Measurements from ENCODE around the gene NOB1. TPM values are rescaled to one million over a fixed set of nuclear protein-coding genes. Genes with fewer than 3 reads are reported as not detected.
"Not testable (repeated sequence)": the region's sequence is repeated elsewhere in the genome, so short reads cannot be mapped to it uniquely, and the experiment has no call there.

The NOB1 gene
- total RNA-seq, 2 experiments from 2014 or later, result 92.4 to 95.2 TPM

DNA sequence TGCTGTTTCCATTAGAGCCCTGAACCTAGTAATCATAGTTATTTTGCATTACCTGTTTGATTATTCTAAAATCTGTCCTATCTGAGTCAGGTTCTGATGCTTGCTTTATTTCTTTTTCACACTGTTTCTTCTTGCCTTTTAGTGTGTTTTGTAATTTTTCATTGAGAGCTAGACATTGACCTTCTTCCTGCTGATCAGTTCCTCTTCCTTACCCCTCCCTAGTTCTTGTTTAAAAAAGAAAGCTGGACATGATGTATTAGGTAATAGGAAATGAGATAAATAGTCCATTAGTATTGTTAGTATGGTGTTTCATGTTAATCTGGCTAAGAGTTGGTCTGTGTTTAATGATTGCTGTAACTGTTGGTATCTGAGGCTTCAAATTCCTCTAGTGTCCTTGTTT is 20.8 kb upstream of the NOB1 start:
- Mint-ChIP-seq H3K4me3 (no peak overlapping the region), H3K9me3 (peaks cover 15% of the 10 kb centered on the region), H3K36me3 (peaks cover 16% of the 10 kb centered on the region), H3K4me1 (ENCODE audit: low read depth) (peaks cover 28% of the 10 kb centered on the region), H3K27ac (no peak overlapping the region), H3K27me3 (no peaks in the 10 kb centered on the region)
- no peak for DNase-seq
- intact Hi-C loops (cut with micrococcal nuclease), result no loop called here
- ChIA-PET POLR2A (no interaction called here), CTCF (no interaction called here)

DNA sequence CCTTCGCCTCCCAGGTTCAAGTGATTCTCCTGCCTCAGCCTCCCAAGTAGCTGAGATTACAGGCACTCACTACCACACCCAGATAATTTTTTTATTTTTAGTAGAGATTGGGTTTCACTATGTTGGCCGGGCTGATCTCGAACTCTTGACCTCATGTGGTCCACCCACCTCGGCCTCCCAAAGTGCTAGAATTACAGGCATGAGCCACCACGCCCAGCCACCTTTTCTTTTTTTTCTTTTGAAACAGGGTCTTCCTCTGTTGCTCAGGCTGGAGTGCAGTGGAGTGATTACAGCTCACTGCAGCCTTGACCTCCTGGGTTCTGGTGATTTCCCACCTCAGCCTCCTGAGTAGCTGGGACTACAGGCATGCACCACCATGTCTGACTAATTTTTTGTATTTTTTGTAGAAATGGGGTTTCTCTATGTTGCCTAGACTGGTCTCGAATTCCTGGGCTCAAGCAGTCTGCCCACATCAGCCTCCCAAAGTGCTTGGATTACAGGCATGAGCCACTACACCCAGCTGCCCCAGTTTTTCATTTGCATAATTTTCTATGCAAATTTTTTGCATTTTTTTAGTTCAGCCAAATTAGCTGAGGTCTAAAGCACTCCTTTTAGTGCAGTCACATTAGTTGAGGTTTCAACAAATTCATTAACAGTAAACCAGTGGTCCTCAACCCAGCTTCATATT is 18.7 kb upstream of the NOB1 start:
- Mint-ChIP-seq H3K9me3 (peaks cover 15% of the 10 kb centered on the region), H3K36me3 (peaks cover 15% of the 10 kb centered on the region), H3K4me3 (no peak overlapping the region), H3K27ac (peak overlapping the region; percentile 6), H3K4me1 (ENCODE audit: low read depth) (peaks cover 36% of the 10 kb centered on the region), H3K27me3 (no peaks in the 10 kb centered on the region)
- ChIA-PET CTCF (interaction anchor here (0.6 to 5.1 kb wide), 3 partner anchors 19 to 49 kb away, joined by 3 to 21 read pairs (median 5); partner anchors contain the start of gene NOB1), POLR2A (interaction anchor here (3.3 kb wide), 1 partner anchor 11 kb away, joined by 16 read pairs; the partner anchor contains the start of gene WWP2)
- intact Hi-C loops (cut with micrococcal nuclease), result no loop called here
- DNase-seq, result no peak

DNA sequence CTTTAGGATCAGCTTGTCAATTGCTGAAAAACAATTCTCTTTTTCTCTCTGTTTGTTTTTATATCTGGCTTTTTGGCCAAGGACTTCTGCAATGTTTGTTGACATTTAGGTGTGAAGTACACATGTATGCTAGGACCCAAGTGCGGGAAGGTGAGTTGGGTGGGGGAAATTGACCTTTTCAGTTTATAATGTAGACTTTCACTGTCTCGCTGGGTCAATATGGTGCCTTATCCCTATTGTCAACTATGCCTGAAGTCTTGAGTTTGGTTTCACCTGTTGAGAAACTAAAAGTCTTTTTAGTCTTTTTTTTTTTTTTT is 16.9 kb upstream of the NOB1 start:
- no peaks in the 10 kb centered on the region for H3K27me3 Mint-ChIP-seq
- intact Hi-C loops (cut with micrococcal nuclease), result no loop called here
- ChIA-PET POLR2A (interaction anchor here (3.3 kb wide), 1 partner anchor 9 kb away, joined by 16 read pairs; the partner anchor contains the start of gene WWP2), CTCF (interaction anchor here (1.1 to 5.1 kb wide), 2 partner anchors 8 to 17 kb away, joined by 4 to 21 read pairs; partner anchors contain the start of gene NOB1)
- DNase-seq, result no peak
- peaks cover 15% of the 10 kb centered on the region for H3K9me3 Mint-ChIP-seq
- H3K27ac Mint-ChIP-seq, result no peak overlapping the region
- no peak overlapping the region for H3K4me3 Mint-ChIP-seq
- peaks cover 48% of the 10 kb centered on the region for H3K4me1 Mint-ChIP-seq (ENCODE audit: low read depth)
- H3K36me3 Mint-ChIP-seq, result peaks cover 13% of the 10 kb centered on the region

DNA sequence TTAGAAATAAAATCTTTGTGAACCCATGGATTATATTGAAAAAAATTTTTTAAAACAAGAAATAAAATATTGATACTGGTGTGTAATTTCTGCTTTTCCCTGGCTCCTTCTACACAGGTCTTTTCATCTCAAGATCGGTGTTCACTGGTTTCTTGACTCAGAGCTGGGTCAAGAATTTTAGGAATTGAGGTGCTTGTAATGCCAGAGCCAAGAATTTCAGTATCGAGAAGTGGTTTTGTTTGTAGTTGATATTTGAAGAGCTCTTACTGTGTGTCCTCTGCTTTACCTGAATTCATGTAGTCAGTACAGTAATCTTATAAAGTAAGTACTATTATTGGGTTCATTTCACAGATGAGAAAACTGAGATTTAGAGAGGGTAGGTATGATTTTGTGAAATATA is 14.7 kb upstream of the NOB1 start:
- Mint-ChIP-seq H3K27ac (no peak overlapping the region), H3K27me3 (no peaks in the 10 kb centered on the region), H3K4me3 (no peak overlapping the region), H3K36me3 (peaks cover under 1% of the 10 kb centered on the region), H3K9me3 (no peaks in the 10 kb centered on the region), H3K4me1 (ENCODE audit: low read depth) (peaks cover 58% of the 10 kb centered on the region)
- intact Hi-C loops (cut with micrococcal nuclease), result no loop called here
- POLR2A ChIA-PET, result no interaction called here
- CTCF ChIA-PET, result interaction anchor here (5.1 kb wide), 1 partner anchor 15 kb away, joined by 21 read pairs; the partner anchor contains the start of gene NOB1
- DNase-seq, result no peak

DNA sequence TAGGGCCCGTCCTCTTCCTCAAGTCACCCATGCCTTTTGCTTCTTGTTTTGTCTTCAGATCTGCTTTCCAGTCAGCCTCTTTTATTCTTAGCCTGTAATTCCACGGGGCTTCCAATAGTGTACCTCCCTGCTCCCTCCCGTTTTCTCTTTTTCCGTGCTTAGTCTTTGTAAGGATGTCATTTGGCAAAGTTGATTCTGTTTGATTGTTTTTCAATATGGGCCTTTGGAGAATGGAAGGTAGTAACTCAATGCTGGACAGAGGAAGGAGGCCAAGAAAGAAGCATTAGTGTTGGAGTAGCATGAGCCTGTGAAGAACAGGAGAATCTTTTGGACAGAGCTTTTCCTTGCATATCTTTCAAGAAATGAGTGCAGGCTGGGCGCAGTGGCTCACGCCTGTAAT is 13.9 kb upstream of the NOB1 start:
- Mint-ChIP-seq H3K27me3 (no peaks in the 10 kb centered on the region), H3K27ac (no peak overlapping the region), H3K9me3 (no peaks in the 10 kb centered on the region), H3K4me3 (no peak overlapping the region), H3K4me1 (ENCODE audit: low read depth) (peaks cover 56% of the 10 kb centered on the region), H3K36me3 (no peaks in the 10 kb centered on the region)
- intact Hi-C loops (cut with micrococcal nuclease), result no loop called here
- CTCF ChIA-PET, result interaction anchor here (5.1 kb wide), 1 partner anchor 14 kb away, joined by 21 read pairs; the partner anchor contains the start of gene NOB1
- POLR2A ChIA-PET, result no interaction called here
- DNase-seq, result no peak

DNA sequence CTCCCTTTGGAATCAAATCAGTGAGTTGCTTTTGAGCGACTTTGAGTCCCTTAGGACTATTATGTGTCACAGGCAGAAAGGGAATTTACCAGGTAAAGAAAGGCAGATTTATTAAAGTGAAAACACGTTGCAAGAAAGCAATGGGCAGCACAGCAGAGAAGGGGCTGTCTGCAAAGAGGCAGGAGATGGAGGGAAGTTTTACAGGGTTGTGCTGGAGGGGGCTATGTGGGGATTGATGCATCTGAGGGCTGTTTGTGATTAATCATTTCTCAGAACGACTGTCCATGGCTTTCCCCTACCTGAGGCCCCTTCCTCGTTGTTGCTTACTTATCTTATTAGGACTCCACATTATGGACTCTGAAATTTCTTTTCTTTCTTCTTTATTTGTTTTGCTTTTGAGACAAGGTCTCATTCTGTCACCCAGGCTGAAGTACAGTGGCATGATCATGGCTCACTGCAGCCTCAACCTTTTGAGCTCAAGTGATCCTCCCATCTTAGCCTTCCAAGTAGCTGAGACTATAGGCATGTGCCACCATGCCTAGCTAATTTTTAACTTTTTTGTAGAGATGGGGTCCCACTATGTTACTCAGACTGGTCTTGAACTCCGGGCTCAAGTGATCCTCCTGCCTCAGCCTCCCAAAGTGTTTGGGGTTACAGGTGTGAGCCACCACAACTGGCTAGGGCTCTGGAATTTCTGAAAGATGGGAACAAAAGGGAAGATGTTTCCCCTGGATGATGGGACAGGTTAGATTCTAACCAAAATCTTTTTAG is 12.9 kb upstream of the NOB1 start:
- CTCF ChIA-PET, result no interaction called here
- Mint-ChIP-seq H3K9me3 (no peaks in the 10 kb centered on the region), H3K27ac (no peak overlapping the region), H3K27me3 (no peaks in the 10 kb centered on the region), H3K4me3 (no peak overlapping the region), H3K4me1 (ENCODE audit: low read depth) (peaks cover 55% of the 10 kb centered on the region), H3K36me3 (peaks cover under 1% of the 10 kb centered on the region)
- DNase-seq, result peak; percentile 25
- intact Hi-C loops (cut with micrococcal nuclease), result no loop called here
- POLR2A ChIA-PET, result no interaction called here

DNA sequence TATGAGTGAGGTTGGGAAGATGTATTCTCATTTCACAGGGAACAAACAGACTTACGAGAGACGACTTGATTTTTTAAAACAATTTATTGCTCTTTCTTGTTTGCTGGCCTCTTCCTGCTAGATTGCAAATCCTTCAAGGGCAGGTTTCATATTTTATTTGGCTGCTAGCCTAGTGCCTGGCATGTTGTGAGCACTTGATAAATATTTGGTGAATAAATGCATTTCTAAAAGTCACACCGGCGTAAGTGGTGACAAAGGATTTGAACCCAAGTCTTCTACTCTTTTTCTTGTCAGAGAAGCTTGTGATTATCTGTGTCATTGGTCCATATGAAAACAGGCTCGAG is 8.8 kb upstream of the NOB1 start:
- POLR2A ChIA-PET, result interaction anchor here (2.9 to 3.3 kb wide), 2 partner anchors 9 to 10 kb away, joined by 16 to 24 read pairs; partner anchors contain the start of gene NOB1
- Mint-ChIP-seq H3K4me1 (ENCODE audit: low read depth) (peaks cover 40% of the 10 kb centered on the region), H3K9me3 (no peaks in the 10 kb centered on the region)

DNA sequence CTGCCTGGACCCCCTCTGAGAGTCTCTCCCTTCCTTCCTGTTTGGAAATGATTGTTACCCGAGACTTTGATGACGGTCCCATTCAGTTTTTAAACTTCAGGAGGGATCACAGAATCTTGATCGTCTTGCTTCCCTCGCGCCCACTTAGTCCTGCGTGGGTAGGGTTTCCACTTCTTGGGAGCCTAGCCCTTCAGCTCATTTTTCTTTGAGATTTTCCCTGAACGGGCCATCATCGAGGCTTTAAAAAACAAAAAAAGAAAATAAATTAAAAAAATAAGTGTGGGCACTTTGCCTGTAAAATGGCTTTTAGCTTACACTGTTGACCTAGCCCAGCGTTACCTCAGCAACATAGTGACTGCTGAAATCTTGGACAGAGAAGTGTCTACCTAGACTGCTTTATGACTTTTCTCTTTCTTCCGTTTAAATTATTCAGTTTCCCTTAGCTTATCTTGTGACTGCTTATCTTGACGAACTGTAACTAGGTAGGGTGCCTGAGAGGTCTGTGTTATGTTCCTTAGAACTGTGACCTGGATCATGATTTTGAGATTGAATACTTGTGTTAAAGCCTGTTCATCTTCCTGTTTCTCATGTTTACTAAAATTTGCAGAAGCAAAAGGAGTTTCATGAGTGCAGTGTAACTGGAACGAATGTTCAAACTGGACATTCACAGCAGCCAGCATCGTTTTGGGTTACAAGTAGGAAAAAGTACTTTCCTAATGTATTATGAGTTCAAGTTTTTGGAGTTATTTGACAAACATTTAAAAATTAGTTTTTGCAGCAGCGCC is 8.3 kb upstream of the NOB1 start:
- peaks cover 2% of the 10 kb centered on the region for H3K36me3 Mint-ChIP-seq
- H3K9me3 Mint-ChIP-seq, result no peaks in the 10 kb centered on the region
- no peak for DNase-seq
- intact Hi-C loops (cut with micrococcal nuclease), result loop anchor here (1.0 kb wide), 1 partner anchor 9 kb away; the partner anchor contains the start of gene NOB1
- POLR2A ChIA-PET, result interaction anchor here (0.9 to 3.3 kb wide), 3 partner anchors 9 to 105 kb away, joined by 3 to 24 read pairs (median 16); partner anchors contain the start of gene NOB1
- H3K4me3 Mint-ChIP-seq, result peak overlapping the region; percentile 95
- CTCF ChIA-PET, result interaction anchor here (0.8 to 2.1 kb wide), 5 partner anchors 8 to 198 kb away, joined by 4 to 14 read pairs (median 4); partner anchors contain the start of gene NOB1
- peak overlapping the region; percentile 93 for H3K27ac Mint-ChIP-seq
- no peaks in the 10 kb centered on the region for H3K27me3 Mint-ChIP-seq
- peaks cover 39% of the 10 kb centered on the region for H3K4me1 Mint-ChIP-seq (ENCODE audit: low read depth)

More for the DNA sequence above, 8.8 kb upstream of the NOB1 start:
- H3K36me3 Mint-ChIP-seq, result peaks cover 2% of the 10 kb centered on the region
- intact Hi-C loops (cut with micrococcal nuclease), result no loop called here
- DNase-seq, result no peak
- peak overlapping the region; percentile 95 for H3K4me3 Mint-ChIP-seq
- H3K27me3 Mint-ChIP-seq, result no peaks in the 10 kb centered on the region
- CTCF ChIA-PET, result interaction anchor here (0.8 to 2.1 kb wide), 4 partner anchors 8 to 199 kb away, joined by 4 to 14 read pairs (median 4); partner anchors contain the start of gene NOB1
- peak overlapping the region; percentile 93 for H3K27ac Mint-ChIP-seq

DNA sequence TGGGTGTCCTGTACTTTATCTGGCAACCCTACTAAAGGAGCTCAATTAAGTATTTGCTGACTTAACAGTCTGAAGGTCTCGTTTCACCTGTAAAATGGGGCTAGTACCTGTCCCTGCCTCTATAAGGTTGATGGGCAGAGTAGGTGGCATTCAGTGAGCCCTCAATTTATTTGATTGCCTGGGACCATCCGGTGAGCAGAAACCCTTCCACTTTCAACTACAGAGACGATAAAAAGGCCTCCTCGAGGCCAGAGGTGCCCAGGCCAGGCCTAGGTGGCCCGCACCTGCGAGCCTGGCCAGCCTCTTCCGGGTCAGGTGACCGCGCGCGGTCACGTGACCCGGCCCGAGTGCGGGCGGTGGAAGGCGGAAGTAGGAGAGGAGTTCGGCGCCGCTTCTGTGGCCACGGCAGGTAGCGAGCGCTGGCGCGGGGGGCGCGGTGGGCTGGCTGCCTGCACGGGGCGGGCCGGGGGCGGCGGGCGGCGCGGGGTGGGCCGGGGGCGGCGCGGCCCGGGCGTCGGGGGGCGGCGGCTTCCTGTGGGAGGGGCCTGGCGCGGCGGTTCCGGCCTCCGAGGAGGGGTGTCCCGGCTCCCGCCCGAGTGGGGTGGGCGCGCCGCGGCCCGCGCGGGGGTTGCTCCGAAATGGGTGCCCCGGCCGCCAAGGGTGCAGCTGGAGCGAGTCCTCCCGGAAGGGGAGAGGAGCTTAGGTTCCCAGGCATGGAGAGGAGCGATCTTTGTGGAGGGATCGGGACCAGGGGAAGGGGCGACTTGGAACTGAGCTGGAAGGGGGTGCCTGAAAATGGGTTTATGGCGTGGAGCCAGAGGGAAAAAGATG is 7.5 kb upstream of the NOB1 start, which contains the start of gene WWP2:
WWP2 (plus strand) TSS at position 350 of the 831 bp plus-strand sequence. CDS start 24,679 bp downstream, outside the sequence.
- Mint-ChIP-seq H3K4me3 (peak within 1 kb of the TSS; percentile 95), H3K9me3 (no peaks in the 10 kb centered on the region), H3K36me3 (peaks cover 2% of the 10 kb centered on the region), H3K4me1 (ENCODE audit: low read depth) (peaks cover 31% of the 10 kb centered on the region), H3K27me3 (no peaks in the 10 kb centered on the region), H3K27ac (peak within 1 kb of the TSS; percentile 93)
- DNase-seq, result peak; percentile 83
- ChIA-PET CTCF (interaction anchor here (1.2 to 2.1 kb wide), 3 partner anchors 8 to 53 kb away, joined by 4 to 14 read pairs (median 5); partner anchors contain the start of gene NOB1), POLR2A (interaction anchor here (0.6 to 3.3 kb wide), 4 partner anchors 9 to 579 kb away, joined by 3 to 24 read pairs (median 10); partner anchors contain the start of gene NOB1)
- intact Hi-C loops (cut with micrococcal nuclease), result loop anchor here (1.0 kb wide), 1 partner anchor 8 kb away; the partner anchor contains the start of gene NOB1

DNA sequence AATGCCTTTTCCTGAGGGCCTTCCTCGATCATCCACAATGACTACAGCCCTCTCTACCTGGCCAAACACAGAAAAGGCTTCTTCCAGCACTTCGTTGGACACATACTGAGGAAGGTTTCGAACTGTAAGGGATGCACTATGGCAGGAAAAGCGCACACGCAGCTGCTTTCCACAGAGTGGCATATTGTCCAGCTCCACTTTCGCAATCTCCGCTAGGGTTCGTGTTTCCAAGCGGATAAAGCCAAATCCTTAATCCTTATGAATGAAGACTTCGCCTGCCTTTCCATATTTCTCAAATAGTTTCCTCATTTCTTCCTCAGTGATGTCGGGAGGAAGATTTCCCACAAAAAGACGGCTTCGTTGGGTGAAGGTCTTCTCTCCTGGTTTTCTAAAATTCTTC is 2.6 kb upstream of the NOB1 start:
- H3K36me3 Mint-ChIP-seq, result peaks cover 14% of the 10 kb centered on the region
- DNase-seq; H3K9me3 Mint-ChIP-seq; H3K4me3 Mint-ChIP-seq; H3K27me3 Mint-ChIP-seq; H3K27ac Mint-ChIP-seq; intact Hi-C loops (cut with micrococcal nuclease): not testable (repeated sequence)
- ChIA-PET POLR2A (interaction anchor here (0.6 kb wide), 1 partner anchor 356 kb away, joined by 4 read pairs; no protein-coding TSS in a partner anchor), CTCF (interaction anchor here (0.9 to 4.3 kb wide), 2 partner anchors 40 to 47 kb away, joined by 3 to 64 read pairs; no protein-coding TSS in a partner anchor)
- H3K4me1 Mint-ChIP-seq (ENCODE audit: low read depth), result peaks cover 21% of the 10 kb centered on the region

Data from activated CD4-positive, alpha-beta memory T cell treated with anti-CD3 and anti-CD28 coated beads for 36 hours (primary cell).